HCT116 (cell line): ENCODE data around the gene C1GALT1C1L. TPM values are rescaled to one million over a fixed set of nuclear protein-coding genes. Genes with fewer than 3 reads are reported as not detected.

Experiments used
- ATAC-seq: fragments of 200-7000 bp; cut with Tn5 transposase; 2 replicates; pipeline ENCODE4 v1.9.1; 2020; ENCODE audit warnings: mild to moderate bottlenecking, moderate library complexity
- BruUV-seq: library from RNA; stranded (reverse); fragments of 400-500 nt; replicated peaks from 2 replicates; lab custom pipeline; 2021; lab: Mats Ljungman, UMichigan
- CTCF ChIA-PET: fragments of 300-600 bp; sonication (Branson Sonifier 250); formaldehyde crosslinking; loops from one replicate; lab custom pipeline; 2021; ENCODE audit warnings: antibody characterized with exemption; lab: Charles Lee
- POLR2A ChIA-PET: fragments of 300-600, 350-600 bp; sonication (Branson Sonifier 250); formaldehyde crosslinking; loops from one replicate; lab custom pipeline; 2021; ENCODE audit warnings: antibody characterized with exemption; lab: Charles Lee
- RAD21 ChIA-PET, 2 experiments: fragments of 300-600 bp; sonication (Branson Sonifier 250); formaldehyde crosslinking; loops; one replicate each; lab custom pipeline; 2023; ENCODE audit warnings: low total read pairs in 2 of 2; ENCODE audit not compliant: uncharacterized antibody in 2 of 2, unreplicated experiment in 2 of 2, low non-redundant PET in 1 of 2; lab: Charles Lee
- DNase-seq: peaks from one replicate; pipeline ENCODE4 v3.0.0-alpha.2; 2010; ENCODE audit warnings: low read depth, low spot score
- H2AFZ ChIP-seq: fragments of 200-600 bp; shearing (Covaris generic), sonication (generic); 2 replicates; pipeline ENCODE4 v1.6.1; 2017; ENCODE audit warnings: low read depth, mixed run types, mixed read lengths, antibody characterized with exemption, low read length; ENCODE audit not compliant: poor library complexity, severe bottlenecking
- H3K27ac ChIP-seq: 2 replicates; pipeline ENCODE4 v1.5.1; 2012; ENCODE audit warnings: low read depth, low read length
- H3K27me3 ChIP-seq: fragments of 200-600 bp; sonication (generic); 2 replicates; pipeline ENCODE4 v1.6.1; 2016; ENCODE audit warnings: mixed run types, low read length, mixed read lengths; ENCODE audit not compliant: insufficient read depth
- H3K36me3 ChIP-seq, 2 experiments: fragments of 200-500 bp in 1 of 2; fragments of 200-600 bp in 1 of 2; sonication (Bioruptor generic) in 1 of 2; sonication (generic) in 1 of 2; 2 replicates each; pipeline versions ENCODE4 v1.5.1 to v1.6.1; 2014 to 2016; ENCODE audit warnings: low read length in 2 of 2, inconsistent platforms in 1 of 2, mixed read lengths in 1 of 2, mixed run types in 1 of 2; ENCODE audit not compliant: insufficient read depth in 2 of 2, control insufficient read depth in 1 of 2
- H3K4me1 ChIP-seq, 2 experiments: fragments of 200-600 bp in 1 of 2; sonication (generic) in 1 of 2; 2 replicates each; pipeline versions ENCODE4 v1.5.1 to v1.6.1; 2012 to 2017; ENCODE audit warnings: low read length in 2 of 2, inconsistent platforms in 1 of 2, mild to moderate bottlenecking in 1 of 2, mixed read lengths in 1 of 2, mixed run types in 1 of 2, moderate library complexity in 1 of 2; ENCODE audit not compliant: insufficient read depth in 2 of 2, control insufficient read depth in 1 of 2
- H3K4me2 ChIP-seq: fragments of 200-600 bp; sonication (generic); 2 replicates; pipeline ENCODE4 v1.6.1; 2017; ENCODE audit warnings: mixed run types, low read length, mixed read lengths
- H3K4me3 ChIP-seq, 2 experiments: fragments of 200-600 bp in 1 of 2; sonication (generic) in 1 of 2; replicated peaks in 1 of 2; 2 replicates each; pipeline ENCODE4 v1.5.1; 2011 to 2016; ENCODE audit warnings: low read length in 2 of 2, control low read depth in 1 of 2, low read depth in 1 of 2, mild to moderate bottlenecking in 1 of 2, mixed read lengths in 1 of 2, mixed run types in 1 of 2
- H3K79me2 ChIP-seq: fragments of 200-600 bp; sonication (generic); 2 replicates; pipeline ENCODE4 v1.6.1; 2017; ENCODE audit warnings: mild to moderate bottlenecking, mixed run types, low read length, moderate library complexity, mixed read lengths; ENCODE audit not compliant: insufficient read depth
- H3K9ac ChIP-seq: fragments of 200-600 bp; sonication (generic); 2 replicates; pipeline ENCODE4 v1.6.1; 2016; ENCODE audit warnings: low read length, mixed read lengths
- H3K9me2 ChIP-seq: fragments of 200-600 bp; sonication (generic), shearing (Covaris generic); 2 replicates; pipeline ENCODE4 v1.6.1; 2017; ENCODE audit warnings: mixed run types, mild to moderate bottlenecking, moderate library complexity; ENCODE audit not compliant: insufficient read depth
- H3K9me3 ChIP-seq, 2 experiments: fragments of 200-500 bp in 1 of 2; fragments of 200-600 bp in 1 of 2; sonication (Bioruptor generic) in 1 of 2; sonication (generic) in 1 of 2; 2 replicates each; pipeline ENCODE4 v1.6.1; 2014 to 2017; ENCODE audit warnings: low read length in 2 of 2, mixed read lengths in 2 of 2, inconsistent platforms in 1 of 2, low read depth in 1 of 2, mild to moderate bottlenecking in 1 of 2, mixed run types in 1 of 2, moderate library complexity in 1 of 2; ENCODE audit not compliant: control insufficient read depth in 1 of 2, insufficient read depth in 1 of 2
- H4K20me1 ChIP-seq: fragments of 200-600 bp; sonication (generic), shearing (Covaris generic); 2 replicates; pipeline ENCODE4 v1.6.1; 2017; ENCODE audit warnings: mixed run types, mild to moderate bottlenecking, moderate library complexity; ENCODE audit not compliant: insufficient read depth
- CEBPB ChIP-seq: IDR thresholded peaks from 2 replicates; pipeline ENCODE4 v1.6.1; 2012; ENCODE audit warnings: low read depth
- EGR1 ChIP-seq: IDR thresholded peaks from 2 replicates; pipeline ENCODE4 v1.6.1; 2012; ENCODE audit warnings: low read depth
- ELF1 ChIP-seq: IDR thresholded peaks from 2 replicates; pipeline ENCODE4 v1.6.1; 2012; ENCODE audit warnings: low read depth, borderline replicate concordance
- SRF ChIP-seq: IDR thresholded peaks from 2 replicates; pipeline ENCODE4 v1.6.1; 2012; ENCODE audit warnings: low read depth
- ZFX ChIP-seq: fragments of 450-650 bp; IDR thresholded peaks from 2 replicates; pipeline ENCODE4 v1.6.1; 2017
- intact Hi-C: fragments of 100-400 bp; cut with micrococcal nuclease; formaldehyde crosslinking; loops from 2 replicates; pipeline ENCODE4 v1.10.0; 2022
- total RNA-seq: library from RNA; stranded (reverse); gene quantifications from one replicate; pipeline ENCODE4 v1.2.1, GENCODE V29; 2021; ENCODE audit not compliant: unreplicated experiment
- TF ChIP-seq, protein P1 (sequence below): IDR thresholded peaks from 2 replicates; pipeline ENCODE4 v1.6.1; 2011; ENCODE audit warnings: mild to moderate bottlenecking, low read length, moderate library complexity; ENCODE audit not compliant: insufficient replicate concordance; ENCODE audit errors: extremely low read depth
- TF ChIP-seq, protein P2 (sequence below): IDR thresholded peaks from 2 replicates; pipeline ENCODE4 v1.6.1; 2012; ENCODE audit warnings: low read depth

C1GALT1C1L gene
- total RNA-seq, 1 experiment from 2014 or later, result 0.20 TPM

DNA sequence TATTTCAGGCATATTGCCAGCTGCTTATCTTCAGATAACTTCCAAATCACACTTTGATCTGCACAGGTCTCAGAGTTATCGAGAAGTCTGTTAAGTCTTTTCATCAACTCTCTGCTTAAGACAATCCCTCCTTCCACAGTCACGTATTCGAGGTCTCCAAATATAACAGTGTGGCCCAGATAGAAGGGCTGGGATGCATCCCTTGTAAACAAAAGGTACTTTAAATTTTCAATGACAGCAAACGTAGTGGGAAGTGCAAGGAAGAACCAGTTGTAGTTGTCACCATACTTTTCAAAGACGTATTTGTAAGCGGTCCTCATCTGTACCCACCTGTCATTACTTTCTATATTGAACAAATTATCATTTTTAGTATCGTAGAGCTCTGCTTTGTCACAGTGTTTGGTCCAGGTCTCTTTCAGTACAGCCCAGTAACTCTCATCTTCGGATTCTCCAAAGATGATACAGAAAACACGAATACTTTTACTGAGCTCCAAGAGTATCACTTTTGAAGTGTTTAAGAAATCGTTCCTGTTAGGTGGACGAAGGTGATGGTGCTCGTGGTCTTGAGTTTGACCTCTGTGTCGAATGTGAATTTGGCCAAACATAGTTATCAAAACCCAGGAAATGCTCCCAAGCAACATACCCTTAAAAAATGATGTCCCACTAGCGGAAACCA lies 445 bp downstream of the C1GALT1C1L start:
- peaks cover 0 to 2% of the 10 kb centered on the region in 2 experiments; a peak in 1 of 4 replicates for H3K4me1 ChIP-seq
- no peaks in the 10 kb centered on the region for H3K27me3 ChIP-seq
- H3K36me3 ChIP-seq, result no peaks in the 10 kb centered on the region
- RAD21 ChIA-PET, result no interaction called here
- no peaks in the 10 kb centered on the region for H3K9me2 ChIP-seq
- TSS peak; percentile 36 for BruUV-seq
- TF ChIP-seq CEBPB, result no peak
- TF ChIP-seq, protein P1, sequence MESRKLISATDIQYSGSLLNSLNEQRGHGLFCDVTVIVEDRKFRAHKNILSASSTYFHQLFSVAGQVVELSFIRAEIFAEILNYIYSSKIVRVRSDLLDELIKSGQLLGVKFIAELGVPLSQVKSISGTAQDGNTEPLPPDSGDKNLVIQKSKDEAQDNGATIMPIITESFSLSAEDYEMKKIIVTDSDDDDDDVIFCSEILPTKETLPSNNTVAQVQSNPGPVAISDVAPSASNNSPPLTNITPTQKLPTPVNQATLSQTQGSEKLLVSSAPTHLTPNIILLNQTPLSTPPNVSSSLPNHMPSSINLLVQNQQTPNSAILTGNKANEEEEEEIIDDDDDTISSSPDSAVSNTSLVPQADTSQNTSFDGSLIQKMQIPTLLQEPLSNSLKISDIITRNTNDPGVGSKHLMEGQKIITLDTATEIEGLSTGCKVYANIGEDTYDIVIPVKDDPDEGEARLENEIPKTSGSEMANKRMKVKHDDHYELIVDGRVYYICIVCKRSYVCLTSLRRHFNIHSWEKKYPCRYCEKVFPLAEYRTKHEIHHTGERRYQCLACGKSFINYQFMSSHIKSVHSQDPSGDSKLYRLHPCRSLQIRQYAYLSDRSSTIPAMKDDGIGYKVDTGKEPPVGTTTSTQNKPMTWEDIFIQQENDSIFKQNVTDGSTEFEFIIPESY, result no peak
- no peak for TF ChIP-seq ZFX
- TF ChIP-seq SRF, result no peak
- no peak for TF ChIP-seq EGR1
- 0 out of 2 replicates have a peak overlapping the region, but pooled peaks have one; percentile 11 for H3K9ac ChIP-seq
- no peak for ATAC-seq
- no peak overlapping the region for H3K27ac ChIP-seq
- H3K4me2 ChIP-seq, result peak overlapping the region; percentile 59
- CTCF ChIA-PET, result no interaction called here
- H3K4me3 ChIP-seq, result peak overlapping the region; percentile 39 to 49
- H4K20me1 ChIP-seq, result no peaks in the 10 kb centered on the region
- no peaks in the 10 kb centered on the region for H3K9me3 ChIP-seq
- intact Hi-C loops, result no loop called here
- H2AFZ ChIP-seq, result peak overlapping the region; percentile 2
- DNase-seq, result no peak
- POLR2A ChIA-PET, result no interaction called here
- H3K79me2 ChIP-seq, result no peaks in the 10 kb centered on the region

DNA sequence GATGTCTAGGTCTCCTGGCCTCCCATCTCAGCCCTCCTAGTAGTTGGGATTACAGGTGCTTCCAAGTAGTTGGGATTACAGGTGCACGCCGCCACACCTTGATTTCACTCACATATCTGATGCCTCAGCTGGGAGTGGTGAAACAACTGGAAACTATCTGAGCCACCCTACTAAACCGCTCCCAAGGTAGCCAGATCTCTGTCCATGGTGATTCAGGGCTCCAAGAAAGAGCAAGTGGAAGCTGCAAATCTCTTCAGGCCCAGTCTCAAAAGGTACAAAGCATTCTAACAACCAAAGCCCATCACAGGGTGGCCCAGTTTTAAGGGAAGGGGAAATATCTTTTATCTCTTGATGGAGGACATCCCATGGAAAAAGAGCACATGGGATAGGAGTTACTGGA lies 19.0 kb downstream of the C1GALT1C1L start:
- ChIA-PET RAD21 (no interaction called here), POLR2A (no interaction called here), CTCF (no interaction called here)
- Histone ChIP-seq H3K27ac (no peak overlapping the region), H3K27me3 (no peaks in the 10 kb centered on the region), H3K4me2 (no peak overlapping the region), H2AFZ (no peak overlapping the region), H3K36me3 (no peaks in the 10 kb centered on the region), H3K9me3 (no peaks in the 10 kb centered on the region), H3K9me2 (no peaks in the 10 kb centered on the region; the same call in 1 of the 2 replicates), H3K4me3 (no peak overlapping the region), H3K79me2 (no peaks in the 10 kb centered on the region), H4K20me1 (no peaks in the 10 kb centered on the region), H3K9ac (no peak overlapping the region), H3K4me1 (no peaks in the 10 kb centered on the region)
- ATAC-seq, result no peak
- DNase-seq, result no peak
- TF ChIP-seq ELF1, result no peak
- TF ChIP-seq, protein P2, sequence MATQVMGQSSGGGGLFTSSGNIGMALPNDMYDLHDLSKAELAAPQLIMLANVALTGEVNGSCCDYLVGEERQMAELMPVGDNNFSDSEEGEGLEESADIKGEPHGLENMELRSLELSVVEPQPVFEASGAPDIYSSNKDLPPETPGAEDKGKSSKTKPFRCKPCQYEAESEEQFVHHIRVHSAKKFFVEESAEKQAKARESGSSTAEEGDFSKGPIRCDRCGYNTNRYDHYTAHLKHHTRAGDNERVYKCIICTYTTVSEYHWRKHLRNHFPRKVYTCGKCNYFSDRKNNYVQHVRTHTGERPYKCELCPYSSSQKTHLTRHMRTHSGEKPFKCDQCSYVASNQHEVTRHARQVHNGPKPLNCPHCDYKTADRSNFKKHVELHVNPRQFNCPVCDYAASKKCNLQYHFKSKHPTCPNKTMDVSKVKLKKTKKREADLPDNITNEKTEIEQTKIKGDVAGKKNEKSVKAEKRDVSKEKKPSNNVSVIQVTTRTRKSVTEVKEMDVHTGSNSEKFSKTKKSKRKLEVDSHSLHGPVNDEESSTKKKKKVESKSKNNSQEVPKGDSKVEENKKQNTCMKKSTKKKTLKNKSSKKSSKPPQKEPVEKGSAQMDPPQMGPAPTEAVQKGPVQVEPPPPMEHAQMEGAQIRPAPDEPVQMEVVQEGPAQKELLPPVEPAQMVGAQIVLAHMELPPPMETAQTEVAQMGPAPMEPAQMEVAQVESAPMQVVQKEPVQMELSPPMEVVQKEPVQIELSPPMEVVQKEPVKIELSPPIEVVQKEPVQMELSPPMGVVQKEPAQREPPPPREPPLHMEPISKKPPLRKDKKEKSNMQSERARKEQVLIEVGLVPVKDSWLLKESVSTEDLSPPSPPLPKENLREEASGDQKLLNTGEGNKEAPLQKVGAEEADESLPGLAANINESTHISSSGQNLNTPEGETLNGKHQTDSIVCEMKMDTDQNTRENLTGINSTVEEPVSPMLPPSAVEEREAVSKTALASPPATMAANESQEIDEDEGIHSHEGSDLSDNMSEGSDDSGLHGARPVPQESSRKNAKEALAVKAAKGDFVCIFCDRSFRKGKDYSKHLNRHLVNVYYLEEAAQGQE, result peak; percentile 7; the same call in 1 of the 2 replicates
- no TSS peak for BruUV-seq
- intact Hi-C loops, result no loop called here
